A549 (cell line): ENCODE results near the gene MAPK9.

ENCODE experiments used
- CBX2 ChIP-seq: fragments of 200-600 bp; sonication (generic); IDR thresholded peaks from 2 replicates; pipeline ENCODE4 v1.6.1; 2016; ENCODE audit warnings: low read depth, mild to moderate bottlenecking, borderline replicate concordance
- TF ChIP-seq, protein P1 (sequence below): fragments of >200 bp; sonication (Bioruptor Twin); formaldehyde crosslinking; IDR thresholded peaks from 3 replicates; pipeline ENCODE4 v1.5.1; 2016
- TF ChIP-seq, protein P2 (sequence below): fragments of 200-600 bp; sonication (generic); IDR thresholded peaks from 2 replicates; pipeline ENCODE4 v1.6.1; 2016; ENCODE audit warnings: antibody characterized with exemption, mild to moderate bottlenecking, moderate library complexity

DNA sequence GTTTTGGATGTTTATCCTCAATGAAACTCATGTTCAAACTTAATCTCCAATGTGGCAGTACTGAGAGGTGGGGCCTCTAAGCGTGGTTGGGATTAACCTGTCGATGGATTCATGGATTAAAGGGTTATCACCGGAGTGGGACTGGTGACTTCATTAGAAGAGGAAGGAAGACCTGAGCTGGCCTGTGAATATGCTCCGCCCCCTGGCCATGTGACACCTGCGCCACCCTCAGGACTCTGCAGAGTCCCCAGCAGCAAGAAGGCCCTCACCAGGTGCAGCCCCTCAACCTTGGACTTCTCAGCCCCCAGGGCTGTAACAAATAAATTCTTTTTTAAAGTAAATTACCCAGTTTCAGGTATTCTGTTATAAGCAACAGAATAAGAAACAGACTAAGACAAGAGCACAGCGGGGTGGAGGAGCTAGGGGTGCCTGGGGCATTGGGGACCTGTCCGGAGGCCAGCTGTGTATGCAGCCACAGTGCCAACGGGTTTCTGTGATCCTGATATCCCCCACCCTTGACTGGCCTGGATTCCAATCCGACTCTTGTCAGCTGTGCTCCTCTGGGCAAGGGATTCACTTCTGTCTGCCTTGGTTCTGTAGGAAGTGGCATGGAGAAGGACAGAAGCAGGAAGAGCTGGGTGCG lies 3.2 kb upstream of the MAPK9 start:
- no peak for TF ChIP-seq CBX2
- TF ChIP-seq, protein P1, sequence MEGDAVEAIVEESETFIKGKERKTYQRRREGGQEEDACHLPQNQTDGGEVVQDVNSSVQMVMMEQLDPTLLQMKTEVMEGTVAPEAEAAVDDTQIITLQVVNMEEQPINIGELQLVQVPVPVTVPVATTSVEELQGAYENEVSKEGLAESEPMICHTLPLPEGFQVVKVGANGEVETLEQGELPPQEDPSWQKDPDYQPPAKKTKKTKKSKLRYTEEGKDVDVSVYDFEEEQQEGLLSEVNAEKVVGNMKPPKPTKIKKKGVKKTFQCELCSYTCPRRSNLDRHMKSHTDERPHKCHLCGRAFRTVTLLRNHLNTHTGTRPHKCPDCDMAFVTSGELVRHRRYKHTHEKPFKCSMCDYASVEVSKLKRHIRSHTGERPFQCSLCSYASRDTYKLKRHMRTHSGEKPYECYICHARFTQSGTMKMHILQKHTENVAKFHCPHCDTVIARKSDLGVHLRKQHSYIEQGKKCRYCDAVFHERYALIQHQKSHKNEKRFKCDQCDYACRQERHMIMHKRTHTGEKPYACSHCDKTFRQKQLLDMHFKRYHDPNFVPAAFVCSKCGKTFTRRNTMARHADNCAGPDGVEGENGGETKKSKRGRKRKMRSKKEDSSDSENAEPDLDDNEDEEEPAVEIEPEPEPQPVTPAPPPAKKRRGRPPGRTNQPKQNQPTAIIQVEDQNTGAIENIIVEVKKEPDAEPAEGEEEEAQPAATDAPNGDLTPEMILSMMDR: no peak
- TF ChIP-seq, protein P2, sequence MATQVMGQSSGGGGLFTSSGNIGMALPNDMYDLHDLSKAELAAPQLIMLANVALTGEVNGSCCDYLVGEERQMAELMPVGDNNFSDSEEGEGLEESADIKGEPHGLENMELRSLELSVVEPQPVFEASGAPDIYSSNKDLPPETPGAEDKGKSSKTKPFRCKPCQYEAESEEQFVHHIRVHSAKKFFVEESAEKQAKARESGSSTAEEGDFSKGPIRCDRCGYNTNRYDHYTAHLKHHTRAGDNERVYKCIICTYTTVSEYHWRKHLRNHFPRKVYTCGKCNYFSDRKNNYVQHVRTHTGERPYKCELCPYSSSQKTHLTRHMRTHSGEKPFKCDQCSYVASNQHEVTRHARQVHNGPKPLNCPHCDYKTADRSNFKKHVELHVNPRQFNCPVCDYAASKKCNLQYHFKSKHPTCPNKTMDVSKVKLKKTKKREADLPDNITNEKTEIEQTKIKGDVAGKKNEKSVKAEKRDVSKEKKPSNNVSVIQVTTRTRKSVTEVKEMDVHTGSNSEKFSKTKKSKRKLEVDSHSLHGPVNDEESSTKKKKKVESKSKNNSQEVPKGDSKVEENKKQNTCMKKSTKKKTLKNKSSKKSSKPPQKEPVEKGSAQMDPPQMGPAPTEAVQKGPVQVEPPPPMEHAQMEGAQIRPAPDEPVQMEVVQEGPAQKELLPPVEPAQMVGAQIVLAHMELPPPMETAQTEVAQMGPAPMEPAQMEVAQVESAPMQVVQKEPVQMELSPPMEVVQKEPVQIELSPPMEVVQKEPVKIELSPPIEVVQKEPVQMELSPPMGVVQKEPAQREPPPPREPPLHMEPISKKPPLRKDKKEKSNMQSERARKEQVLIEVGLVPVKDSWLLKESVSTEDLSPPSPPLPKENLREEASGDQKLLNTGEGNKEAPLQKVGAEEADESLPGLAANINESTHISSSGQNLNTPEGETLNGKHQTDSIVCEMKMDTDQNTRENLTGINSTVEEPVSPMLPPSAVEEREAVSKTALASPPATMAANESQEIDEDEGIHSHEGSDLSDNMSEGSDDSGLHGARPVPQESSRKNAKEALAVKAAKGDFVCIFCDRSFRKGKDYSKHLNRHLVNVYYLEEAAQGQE: no peak
